ENCODE data around the gene DSG2. TPM values are rescaled to one million over a fixed set of nuclear protein-coding genes. Genes with fewer than 3 reads are reported as not detected.

The DSG2 gene
- total RNA-seq, 1 experiment from 2014 or later = 194 TPM

- DNase-seq = no peak
- TF ChIP-seq, protein P1, sequence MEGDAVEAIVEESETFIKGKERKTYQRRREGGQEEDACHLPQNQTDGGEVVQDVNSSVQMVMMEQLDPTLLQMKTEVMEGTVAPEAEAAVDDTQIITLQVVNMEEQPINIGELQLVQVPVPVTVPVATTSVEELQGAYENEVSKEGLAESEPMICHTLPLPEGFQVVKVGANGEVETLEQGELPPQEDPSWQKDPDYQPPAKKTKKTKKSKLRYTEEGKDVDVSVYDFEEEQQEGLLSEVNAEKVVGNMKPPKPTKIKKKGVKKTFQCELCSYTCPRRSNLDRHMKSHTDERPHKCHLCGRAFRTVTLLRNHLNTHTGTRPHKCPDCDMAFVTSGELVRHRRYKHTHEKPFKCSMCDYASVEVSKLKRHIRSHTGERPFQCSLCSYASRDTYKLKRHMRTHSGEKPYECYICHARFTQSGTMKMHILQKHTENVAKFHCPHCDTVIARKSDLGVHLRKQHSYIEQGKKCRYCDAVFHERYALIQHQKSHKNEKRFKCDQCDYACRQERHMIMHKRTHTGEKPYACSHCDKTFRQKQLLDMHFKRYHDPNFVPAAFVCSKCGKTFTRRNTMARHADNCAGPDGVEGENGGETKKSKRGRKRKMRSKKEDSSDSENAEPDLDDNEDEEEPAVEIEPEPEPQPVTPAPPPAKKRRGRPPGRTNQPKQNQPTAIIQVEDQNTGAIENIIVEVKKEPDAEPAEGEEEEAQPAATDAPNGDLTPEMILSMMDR (IDR thresholded peaks at IDR 0.05; ENCODE audit: unreplicated experiment) = no peak
- H3K36me3 Mint-ChIP-seq (ENCODE audit: insufficient read depth, unreplicated experiment) = no peaks in the 10 kb centered on the region
- no peak overlapping the region for H3K27ac Mint-ChIP-seq (ENCODE audit: unreplicated experiment)
- H3K4me3 Mint-ChIP-seq (ENCODE audit: low read depth, unreplicated experiment) = no peak overlapping the region
- intact Hi-C loops (cut with micrococcal nuclease; ENCODE audit: unreplicated experiment) = no loop called here
- H3K9me3 Mint-ChIP-seq (ENCODE audit: low read depth, unreplicated experiment) = no peaks in the 10 kb centered on the region
- H3K27me3 Mint-ChIP-seq (ENCODE audit: unreplicated experiment) = peaks cover 13% of the 10 kb centered on the region
- CTCF ChIA-PET = interaction anchor here (0.6 kb wide), 1 partner anchor 340 kb away, joined by 3 read pairs; no protein-coding TSS in a partner anchor
- BruUV-seq (replicated peaks) = no TSS peak
- H3K4me1 Mint-ChIP-seq (ENCODE audit: low read depth, unreplicated experiment) = no peaks in the 10 kb centered on the region
Observed at GRCh38 chr18:31565782-31566512, 68.0 kb downstream of the DSG2 start.

DNA sequence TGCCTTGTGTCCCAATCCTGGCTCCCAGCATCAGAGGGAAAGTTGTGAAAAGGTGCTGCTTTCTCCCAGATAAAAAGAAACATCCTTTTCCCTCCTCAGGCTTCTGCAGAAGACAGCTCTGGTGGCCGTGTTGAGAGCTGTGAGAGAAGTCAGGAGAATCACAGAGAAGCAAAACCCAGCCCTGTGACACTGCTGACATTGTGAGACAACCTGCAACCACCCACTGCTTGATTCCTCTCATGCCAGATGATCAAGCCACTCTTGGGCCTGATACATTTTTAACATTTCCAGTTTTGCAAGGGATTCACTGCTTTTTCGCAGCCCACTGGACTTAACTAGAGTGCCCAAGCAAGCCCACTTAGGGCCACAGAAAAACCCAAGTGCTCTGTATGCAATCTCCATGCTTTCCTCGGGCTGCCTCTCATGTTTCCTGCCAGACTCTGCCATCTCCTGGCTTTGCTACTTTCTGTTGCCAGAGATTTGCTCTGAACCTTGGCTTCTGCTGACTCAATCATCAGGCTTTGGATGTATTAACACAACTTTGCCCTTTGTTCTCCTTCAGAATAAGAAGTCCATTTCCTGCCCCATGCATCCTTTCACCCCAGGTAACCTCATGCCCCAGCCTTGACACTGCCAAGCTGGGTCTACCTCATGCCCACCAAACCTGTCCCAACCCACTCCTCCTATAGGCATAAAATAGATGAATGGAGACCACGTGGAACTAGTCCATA, 68.8 kb downstream of the DSG2 start:
- Mint-ChIP-seq H3K27ac (ENCODE audit: unreplicated experiment) (no peak overlapping the region), H3K27me3 (ENCODE audit: unreplicated experiment) (peaks cover 13% of the 10 kb centered on the region), H3K36me3 (ENCODE audit: insufficient read depth, unreplicated experiment) (no peaks in the 10 kb centered on the region), H3K9me3 (ENCODE audit: low read depth, unreplicated experiment) (no peaks in the 10 kb centered on the region), H3K4me3 (ENCODE audit: low read depth, unreplicated experiment) (no peak overlapping the region), H3K4me1 (ENCODE audit: low read depth, unreplicated experiment) (no peaks in the 10 kb centered on the region)
- CTCF ChIA-PET = no interaction called here
- intact Hi-C loops (cut with micrococcal nuclease; ENCODE audit: unreplicated experiment) = no loop called here
- BruUV-seq (replicated peaks) = no TSS peak
- DNase-seq = no peak
- TF ChIP-seq, protein P1 (IDR thresholded peaks at IDR 0.05; ENCODE audit: unreplicated experiment) = no peak

DNA sequence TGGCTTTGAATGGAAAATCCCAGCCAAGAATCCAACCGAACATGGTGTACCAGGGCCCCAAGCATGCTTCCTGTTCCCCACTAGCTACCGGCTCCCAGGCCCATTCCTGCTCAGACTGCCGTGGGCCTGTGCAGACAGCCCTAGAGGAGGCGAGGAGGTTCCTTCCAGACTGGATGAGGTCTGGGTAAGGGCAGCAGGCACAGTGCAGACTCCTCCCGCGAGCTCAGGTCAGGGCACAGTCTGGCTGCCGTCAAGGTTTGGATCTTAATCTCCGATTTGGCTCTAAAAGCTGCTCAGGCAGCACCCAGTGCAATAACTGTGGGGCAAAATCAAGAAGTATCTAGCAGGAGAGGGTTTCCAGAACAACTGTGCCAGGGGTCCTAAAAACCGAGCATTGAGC, 74.4 kb downstream of the DSG2 start:
- CTCF ChIA-PET = no interaction called here
- BruUV-seq (replicated peaks) = no TSS peak
- TF ChIP-seq, protein P1 (IDR thresholded peaks at IDR 0.05; ENCODE audit: unreplicated experiment) = no peak
- Mint-ChIP-seq H3K27ac (ENCODE audit: unreplicated experiment) (no peak overlapping the region), H3K27me3 (ENCODE audit: unreplicated experiment) (no peaks in the 10 kb centered on the region), H3K36me3 (ENCODE audit: insufficient read depth, unreplicated experiment) (no peaks in the 10 kb centered on the region), H3K4me3 (ENCODE audit: low read depth, unreplicated experiment) (no peak overlapping the region), H3K9me3 (ENCODE audit: low read depth, unreplicated experiment) (no peaks in the 10 kb centered on the region), H3K4me1 (ENCODE audit: low read depth, unreplicated experiment) (no peaks in the 10 kb centered on the region)
- DNase-seq = no peak
- intact Hi-C loops (cut with micrococcal nuclease; ENCODE audit: unreplicated experiment) = no loop called here

DNA sequence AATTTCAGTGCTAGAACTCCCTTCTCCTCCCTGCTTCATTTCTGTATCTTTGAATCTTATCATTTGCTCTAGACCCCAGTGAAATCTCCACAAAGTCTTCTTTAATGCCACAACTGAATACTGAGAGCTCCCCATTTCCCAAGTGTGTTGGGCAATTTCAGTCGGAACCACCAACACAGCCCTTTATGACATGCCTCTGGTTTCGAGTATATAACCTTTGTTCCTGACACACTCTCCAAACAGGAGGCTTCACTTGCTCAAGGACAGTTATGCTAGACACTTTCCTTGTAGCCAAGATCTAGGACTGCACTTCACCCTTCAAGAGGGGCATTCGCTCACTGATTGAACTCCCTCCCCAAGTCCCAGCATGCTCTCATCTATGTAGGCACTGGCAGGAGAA, 75.1 kb downstream of the DSG2 start:
- H3K27ac Mint-ChIP-seq (ENCODE audit: unreplicated experiment) = no peak overlapping the region
- no peaks in the 10 kb centered on the region for H3K36me3 Mint-ChIP-seq (ENCODE audit: insufficient read depth, unreplicated experiment)
- no peak for DNase-seq
- no TSS peak for BruUV-seq (replicated peaks)
- no peaks in the 10 kb centered on the region for H3K4me1 Mint-ChIP-seq (ENCODE audit: low read depth, unreplicated experiment)
- TF ChIP-seq, protein P1 (IDR thresholded peaks at IDR 0.05; ENCODE audit: unreplicated experiment) = no peak
- CTCF ChIA-PET = no interaction called here
- intact Hi-C loops (cut with micrococcal nuclease; ENCODE audit: unreplicated experiment) = no loop called here
- no peak overlapping the region for H3K4me3 Mint-ChIP-seq (ENCODE audit: low read depth, unreplicated experiment)
- no peaks in the 10 kb centered on the region for H3K27me3 Mint-ChIP-seq (ENCODE audit: unreplicated experiment)
- no peaks in the 10 kb centered on the region for H3K9me3 Mint-ChIP-seq (ENCODE audit: low read depth, unreplicated experiment)

Data from Calu3 (cell line).